ENCODE measurements around the gene MAPK11. TPM values are rescaled to one million over a fixed set of nuclear protein-coding genes. Genes with fewer than 3 reads are reported as not detected.

MAPK11 gene
- total RNA-seq, 2 donors from 2014 or later = 3.7 to 4.0 TPM

- H3K4me1 ChIP-seq = peaks cover 0 to 58% of the 10 kb centered on the region in 2 donors
- peak overlapping the region in 1 of 2 donors; percentile 62 for H3K4me3 ChIP-seq
These were observed 2.0 kb upstream of the MAPK11 start for GRCh38 chr22:50272044-50272802.

GRCh38 chr22:50271519-50271970, 1.4 kb upstream of the MAPK11 start:
- Histone ChIP-seq H3K4me1 (peaks cover 0 to 64% of the 10 kb centered on the region in 2 donors), H3K27ac (peak overlapping the region in 1 of 2 donors; percentile 48)

More at GRCh38 chr22:50272044-50272802, 2.0 kb upstream of the MAPK11 start:
- TF ChIP-seq CTCF (IDR thresholded peaks at IDR 0.05) = no peak
- Histone ChIP-seq H3K9me3 (no peaks in the 10 kb centered on the region), H3K27ac (peak overlapping the region in 1 of 2 donors; percentile 48), H3K36me3 (peaks cover 22% of the 10 kb centered on the region), H3K27me3 (no peaks in the 10 kb centered on the region)
- DNase-seq (ENCODE audit: low spot score) = no peak

GRCh38 chr22:50270666-50271394, 650 bp upstream of the MAPK11 start:
- Histone ChIP-seq H3K4me1 (peaks cover 0 to 64% of the 10 kb centered on the region in 2 donors), H3K36me3 (peaks cover 11% of the 10 kb centered on the region), H3K4me3 (peak overlapping the region; percentile 56 to 62), H3K27me3 (no peaks in the 10 kb centered on the region), H3K27ac (peak overlapping the region; percentile 48 to 64), H3K9me3 (no peaks in the 10 kb centered on the region)
- TF ChIP-seq CTCF (IDR thresholded peaks at IDR 0.05) = no peak
- DNase-seq (ENCODE audit: low spot score) = peak; percentile 73

More at GRCh38 chr22:50271519-50271970, 1.4 kb upstream of the MAPK11 start:
- DNase-seq (ENCODE audit: low spot score) = no peak
- H3K27me3 ChIP-seq = no peaks in the 10 kb centered on the region
- peaks cover 15% of the 10 kb centered on the region for H3K36me3 ChIP-seq
- peak overlapping the region; percentile 32 to 62 for H3K4me3 ChIP-seq
- no peaks in the 10 kb centered on the region for H3K9me3 ChIP-seq
- TF ChIP-seq CTCF (IDR thresholded peaks at IDR 0.05) = peak in 1 of 2 donors; percentile 55

GRCh38 chr22:50269573-50269969, 609 bp downstream of the MAPK11 start:
- Histone ChIP-seq H3K36me3 (no peaks in the 10 kb centered on the region), H3K4me1 (peaks cover 0 to 64% of the 10 kb centered on the region in 2 donors), H3K4me3 (peak overlapping the region; percentile 56 to 62), H3K9me3 (no peaks in the 10 kb centered on the region), H3K27me3 (no peaks in the 10 kb centered on the region), H3K27ac (peak overlapping the region; percentile 63 to 66)
- DNase-seq (ENCODE audit: low spot score) = no peak
- no peak for TF ChIP-seq CTCF (IDR thresholded peaks at IDR 0.05)

GRCh38 chr22:50268655-50269113, 1.5 kb downstream of the MAPK11 start:
- Histone ChIP-seq H3K36me3 (no peaks in the 10 kb centered on the region), H3K27me3 (no peaks in the 10 kb centered on the region), H3K9me3 (no peaks in the 10 kb centered on the region), H3K27ac (no peak overlapping the region), H3K4me1 (peaks cover 0 to 59% of the 10 kb centered on the region in 2 donors), H3K4me3 (no peak overlapping the region)
- TF ChIP-seq CTCF (IDR thresholded peaks at IDR 0.05) = no peak
- no peak for DNase-seq (ENCODE audit: low spot score)

Measured in right atrium auricular region (tissue), 2 donors.